IPS-15b (cell line): ENCODE results near the gene IRGQ.

Experiments used
- H3K27me3 ChIP-seq: one replicate; pipeline ENCODE4 v1.6.1; 2013; ENCODE audit warnings: low read length; ENCODE audit not compliant: control insufficient read depth, insufficient read depth
- H3K36me3 ChIP-seq: one replicate; pipeline ENCODE4 v1.6.1; 2013; ENCODE audit warnings: low read length; ENCODE audit not compliant: control insufficient read depth, insufficient read depth
- H3K4me1 ChIP-seq: one replicate; pipeline ENCODE4 v1.6.1; 2013; ENCODE audit warnings: mild to moderate bottlenecking, low read length; ENCODE audit not compliant: control insufficient read depth, insufficient read depth
- H3K4me3 ChIP-seq: one replicate; pipeline ENCODE4 v1.5.1; 2013; ENCODE audit warnings: low read depth, low read length
- H3K9ac ChIP-seq: one replicate; pipeline ENCODE4 v1.6.1; 2013; ENCODE audit warnings: low read depth, mild to moderate bottlenecking, low read length
- H3K9me3 ChIP-seq: one replicate; pipeline ENCODE4 v1.6.1; 2013; ENCODE audit warnings: mild to moderate bottlenecking, low read length; ENCODE audit not compliant: control insufficient read depth, insufficient read depth

IRGQ gene

GRCh38 chr19:43545981-43546380 lies 50.0 kb downstream of the IRGQ start:
- no peaks in the 10 kb centered on the region for H3K27me3 ChIP-seq
- H3K4me3 ChIP-seq: no peak overlapping the region
- no peak overlapping the region for H3K9ac ChIP-seq
- H3K36me3 ChIP-seq: peaks cover 37% of the 10 kb centered on the region
- H3K9me3 ChIP-seq: no peaks in the 10 kb centered on the region
- H3K4me1 ChIP-seq: no peaks in the 10 kb centered on the region

GRCh38 chr19:43545276-43545675 lies 50.7 kb downstream of the IRGQ start:
- no peaks in the 10 kb centered on the region for H3K9me3 ChIP-seq
- no peak overlapping the region for H3K4me3 ChIP-seq
- H3K9ac ChIP-seq: no peak overlapping the region
- peaks cover 39% of the 10 kb centered on the region for H3K36me3 ChIP-seq
- H3K4me1 ChIP-seq: no peaks in the 10 kb centered on the region
- H3K27me3 ChIP-seq: no peaks in the 10 kb centered on the region

GRCh38 chr19:43544077-43544476 lies 51.9 kb downstream of the IRGQ start:
- Histone ChIP-seq H3K27me3 (no peaks in the 10 kb centered on the region), H3K4me3 (no peak overlapping the region), H3K4me1 (no peaks in the 10 kb centered on the region), H3K9ac (no peak overlapping the region), H3K9me3 (no peaks in the 10 kb centered on the region), H3K36me3 (peaks cover 33% of the 10 kb centered on the region)

- Histone ChIP-seq H3K36me3 (peaks cover 37% of the 10 kb centered on the region), H3K9ac (no peak overlapping the region), H3K4me1 (no peaks in the 10 kb centered on the region), H3K4me3 (no peak overlapping the region), H3K9me3 (no peaks in the 10 kb centered on the region), H3K27me3 (no peaks in the 10 kb centered on the region)
These were observed 53.8 kb downstream of the IRGQ start for GRCh38 chr19:43541920-43542650.

- Histone ChIP-seq H3K9ac (no peak overlapping the region), H3K36me3 (peaks cover 31% of the 10 kb centered on the region), H3K27me3 (no peaks in the 10 kb centered on the region), H3K4me1 (peaks cover 5% of the 10 kb centered on the region), H3K4me3 (no peak overlapping the region), H3K9me3 (no peaks in the 10 kb centered on the region)
These were observed 55.6 kb downstream of the IRGQ start for GRCh38 chr19:43540381-43540780.

GRCh38 chr19:43538922-43539321 lies 57.0 kb downstream of the IRGQ start:
- Histone ChIP-seq H3K9ac (no peak overlapping the region), H3K36me3 (peaks cover 27% of the 10 kb centered on the region), H3K4me3 (no peak overlapping the region), H3K27me3 (no peaks in the 10 kb centered on the region), H3K4me1 (peaks cover 9% of the 10 kb centered on the region), H3K9me3 (no peaks in the 10 kb centered on the region)

- H3K36me3 ChIP-seq: peaks cover 6% of the 10 kb centered on the region
- H3K4me3 ChIP-seq: peak overlapping the region; percentile 67
- no peaks in the 10 kb centered on the region for H3K9me3 ChIP-seq
- H3K27me3 ChIP-seq: no peaks in the 10 kb centered on the region
- no peak overlapping the region for H3K9ac ChIP-seq
- peaks cover 9% of the 10 kb centered on the region for H3K4me1 ChIP-seq
These were observed 60.8 kb downstream of the IRGQ start for GRCh38 chr19:43534816-43535761.
